ENCODE measurements around the gene SEMA5B.

The SEMA5B gene

DNA sequence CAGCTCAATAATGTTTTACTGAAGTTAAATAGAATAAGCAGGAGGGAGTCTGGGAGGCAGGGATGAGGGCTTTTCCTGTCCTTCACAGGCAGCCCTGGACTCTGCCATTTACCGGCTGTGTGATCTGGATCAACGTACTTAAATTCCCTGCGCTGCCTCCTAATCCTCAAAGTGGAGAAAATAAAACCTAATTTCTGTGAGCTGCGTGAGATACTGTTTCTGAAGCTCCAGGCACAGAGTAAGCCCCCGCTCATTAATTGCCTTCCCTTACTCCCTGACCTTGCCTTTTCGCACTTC lies 39.0 kb upstream of the SEMA5B start:
- H3K4me3 ChIP-seq (IDR thresholded peaks at IDR 0.05; ENCODE audit: insufficient read depth, low read depth, low read length): no peak overlapping the region
- peak overlapping the region; percentile 81 for H3K4me2 ChIP-seq
- no peaks in the 10 kb centered on the region for H3K36me3 ChIP-seq (ENCODE audit: insufficient read depth)
- no peaks in the 10 kb centered on the region for H4K20me1 ChIP-seq (ENCODE audit: insufficient read depth)
- H3K27me3 ChIP-seq (ENCODE audit: insufficient read depth, low read depth): no peaks in the 10 kb centered on the region
- H3K27ac ChIP-seq: no peak overlapping the region
- H3K4me1 ChIP-seq (ENCODE audit: low read depth, poor library complexity, severe bottlenecking): peaks cover 27% of the 10 kb centered on the region
- H3K79me2 ChIP-seq (ENCODE audit: insufficient read depth, low read depth): peaks cover 43% of the 10 kb centered on the region
- H3K9ac ChIP-seq: peak overlapping the region; percentile 95
- no peak for TF ChIP-seq CTCF (conservative IDR thresholded peaks at IDR 0.05; ENCODE audit: low read depth, low read length)
- H2AFZ ChIP-seq (ENCODE audit: low read depth): peak overlapping the region; percentile 94

DNA sequence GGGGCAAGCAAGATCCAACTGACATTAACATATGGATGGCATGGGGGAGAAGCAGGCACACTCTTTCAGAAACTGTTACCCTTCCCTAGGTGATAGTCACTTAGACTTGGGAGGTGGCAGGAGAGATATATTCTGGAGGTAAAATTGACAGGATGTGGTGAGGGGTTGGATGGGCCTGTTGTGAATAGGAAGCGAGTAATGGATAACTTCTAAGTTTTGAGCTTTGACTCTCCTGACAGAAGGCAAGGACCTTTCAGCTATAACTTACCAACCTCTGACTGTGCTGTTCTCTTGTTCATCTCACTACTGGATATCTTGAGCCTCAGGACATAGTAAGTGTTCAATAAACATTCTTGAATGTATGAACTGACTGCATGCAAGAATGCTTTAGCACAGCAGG lies 37.4 kb upstream of the SEMA5B start:
- no peaks in the 10 kb centered on the region for H4K20me1 ChIP-seq (ENCODE audit: insufficient read depth)
- H3K4me1 ChIP-seq (ENCODE audit: low read depth, poor library complexity, severe bottlenecking): peaks cover 23% of the 10 kb centered on the region
- H3K36me3 ChIP-seq (ENCODE audit: insufficient read depth): no peaks in the 10 kb centered on the region
- H3K27me3 ChIP-seq (ENCODE audit: insufficient read depth, low read depth): no peaks in the 10 kb centered on the region
- peaks cover 28% of the 10 kb centered on the region for H3K79me2 ChIP-seq (ENCODE audit: insufficient read depth, low read depth)
- H3K27ac ChIP-seq: no peak overlapping the region
- no peak overlapping the region for H3K4me3 ChIP-seq (IDR thresholded peaks at IDR 0.05; ENCODE audit: insufficient read depth, low read depth, low read length)
- no peak overlapping the region for H2AFZ ChIP-seq (ENCODE audit: low read depth)
- no peak overlapping the region for H3K4me2 ChIP-seq
- TF ChIP-seq CTCF (conservative IDR thresholded peaks at IDR 0.05; ENCODE audit: low read depth, low read length): no peak
- H3K9ac ChIP-seq: no peak overlapping the region

DNA sequence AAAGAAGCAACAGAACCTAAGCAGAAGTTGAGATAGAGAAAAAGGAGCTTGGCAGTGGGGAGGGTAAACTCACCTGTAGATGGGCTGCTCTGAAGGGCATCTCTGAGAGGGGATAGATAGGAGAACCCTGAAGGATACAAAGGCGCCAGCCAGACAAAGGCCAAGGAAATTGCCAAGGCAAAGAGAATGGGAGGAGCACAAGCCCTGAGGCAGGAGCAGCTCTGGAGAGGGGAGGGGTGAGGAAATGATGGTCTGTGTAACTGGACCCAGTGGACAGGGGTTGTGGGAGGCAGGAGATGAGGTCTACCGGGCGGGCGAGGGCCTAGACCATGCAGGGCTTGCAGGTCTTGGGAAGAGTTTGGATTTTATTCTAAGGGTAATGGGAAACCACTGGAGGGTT lies 36.9 kb upstream of the SEMA5B start:
- H3K4me2 ChIP-seq: no peak overlapping the region
- no peak overlapping the region for H3K9ac ChIP-seq
- no peak overlapping the region for H2AFZ ChIP-seq (ENCODE audit: low read depth)
- H3K27me3 ChIP-seq (ENCODE audit: insufficient read depth, low read depth): no peaks in the 10 kb centered on the region
- H3K27ac ChIP-seq: no peak overlapping the region
- H4K20me1 ChIP-seq (ENCODE audit: insufficient read depth): no peaks in the 10 kb centered on the region
- TF ChIP-seq CTCF (conservative IDR thresholded peaks at IDR 0.05; ENCODE audit: low read depth, low read length): no peak
- H3K36me3 ChIP-seq (ENCODE audit: insufficient read depth): no peaks in the 10 kb centered on the region
- H3K4me3 ChIP-seq (IDR thresholded peaks at IDR 0.05; ENCODE audit: insufficient read depth, low read depth, low read length): no peak overlapping the region
- peaks cover 24% of the 10 kb centered on the region for H3K79me2 ChIP-seq (ENCODE audit: insufficient read depth, low read depth)
- peaks cover 23% of the 10 kb centered on the region for H3K4me1 ChIP-seq (ENCODE audit: low read depth, poor library complexity, severe bottlenecking)

DNA sequence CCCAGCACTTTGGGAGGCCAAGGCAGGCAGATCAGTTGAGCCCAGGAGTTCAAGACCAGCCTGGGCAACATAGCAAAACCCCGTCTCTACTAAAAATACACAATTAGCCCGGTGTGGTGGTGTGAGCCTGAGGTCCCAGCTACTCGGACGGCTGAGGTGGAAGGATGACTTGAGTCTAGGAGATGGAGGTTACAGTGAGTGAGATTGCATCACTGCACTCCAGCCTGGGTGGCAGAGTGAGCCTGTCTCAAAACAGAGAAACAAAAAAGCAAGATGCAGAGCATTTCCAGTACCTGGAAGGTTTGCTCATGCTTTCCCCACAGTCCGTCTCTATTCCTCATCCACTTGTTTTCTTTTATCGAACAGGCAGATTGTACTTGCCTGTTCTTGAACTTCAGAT lies 35.5 kb upstream of the SEMA5B start:
- H2AFZ ChIP-seq (ENCODE audit: low read depth): no peak overlapping the region
- H3K4me3 ChIP-seq (IDR thresholded peaks at IDR 0.05; ENCODE audit: insufficient read depth, low read depth, low read length): no peak overlapping the region
- no peak overlapping the region for H3K9ac ChIP-seq
- no peak for TF ChIP-seq CTCF (conservative IDR thresholded peaks at IDR 0.05; ENCODE audit: low read depth, low read length)
- no peak overlapping the region for H3K27ac ChIP-seq
- no peaks in the 10 kb centered on the region for H3K27me3 ChIP-seq (ENCODE audit: insufficient read depth, low read depth)
- no peak overlapping the region for H3K4me2 ChIP-seq
- H3K36me3 ChIP-seq (ENCODE audit: insufficient read depth): no peaks in the 10 kb centered on the region
- no peaks in the 10 kb centered on the region for H4K20me1 ChIP-seq (ENCODE audit: insufficient read depth)
- peaks cover 9% of the 10 kb centered on the region for H3K79me2 ChIP-seq (ENCODE audit: insufficient read depth, low read depth)
- H3K4me1 ChIP-seq (ENCODE audit: low read depth, poor library complexity, severe bottlenecking): peaks cover 9% of the 10 kb centered on the region

GRCh38 chr3:123061856-123062255 lies 34.3 kb upstream of the SEMA5B start:
- no peak for TF ChIP-seq CTCF (conservative IDR thresholded peaks at IDR 0.05; ENCODE audit: low read depth, low read length)
- Histone ChIP-seq H3K27ac (no peak overlapping the region), H3K9ac (no peak overlapping the region), H3K27me3 (ENCODE audit: insufficient read depth, low read depth) (no peaks in the 10 kb centered on the region), H3K4me3 (IDR thresholded peaks at IDR 0.05; ENCODE audit: insufficient read depth, low read depth, low read length) (no peak overlapping the region), H3K4me2 (no peak overlapping the region), H2AFZ (ENCODE audit: low read depth) (no peak overlapping the region), H3K36me3 (ENCODE audit: insufficient read depth) (no peaks in the 10 kb centered on the region), H3K79me2 (ENCODE audit: insufficient read depth, low read depth) (no peaks in the 10 kb centered on the region; the same call in 1 of the 2 replicates), H4K20me1 (ENCODE audit: insufficient read depth) (no peaks in the 10 kb centered on the region), H3K4me1 (ENCODE audit: low read depth, poor library complexity, severe bottlenecking) (peaks cover 8% of the 10 kb centered on the region)

Data from KMS-11 (cell line).